Osteocyte (in vitro differentiated cells): Measurements from ENCODE around the gene PODNL1. TPM values are rescaled to one million over a fixed set of nuclear protein-coding genes. Genes with fewer than 3 reads are reported as not detected.

Experiments
- DNase-seq: peaks from one replicate; pipeline ENCODE4 v3.0.0; 2021; ENCODE audit warnings: mixed read lengths; ENCODE audit not compliant: unreplicated experiment; ENCODE audit errors: extremely low spot score
- H3K27ac Mint-ChIP-seq: one replicate; pipeline ENCODE4 v1.8.0; 2021; ENCODE audit warnings: mild to moderate bottlenecking, mixed read lengths; ENCODE audit not compliant: unreplicated experiment
- H3K27me3 Mint-ChIP-seq: one replicate; pipeline ENCODE4 v1.8.0; 2021; ENCODE audit warnings: mixed read lengths; ENCODE audit not compliant: unreplicated experiment
- H3K36me3 Mint-ChIP-seq: one replicate; pipeline ENCODE4 v1.8.0; 2021; ENCODE audit warnings: mixed read lengths; ENCODE audit not compliant: unreplicated experiment
- H3K4me1 Mint-ChIP-seq: one replicate; pipeline ENCODE4 v1.8.0; 2021; ENCODE audit warnings: mixed read lengths; ENCODE audit not compliant: unreplicated experiment
- H3K4me3 Mint-ChIP-seq: one replicate; pipeline ENCODE4 v1.8.0; 2021; ENCODE audit warnings: mild to moderate bottlenecking, moderate library complexity, mixed read lengths; ENCODE audit not compliant: unreplicated experiment
- H3K9me3 Mint-ChIP-seq: one replicate; pipeline ENCODE4 v1.8.0; 2021; ENCODE audit warnings: mixed read lengths; ENCODE audit not compliant: unreplicated experiment
- CTCF ChIP-seq: fragments of 200-600 bp; sonication (generic); IDR thresholded peaks from 2 replicates; pipeline ENCODE4 v1.5.0; 2021; ENCODE audit warnings: antibody characterized with exemption, mild to moderate bottlenecking, moderate library complexity
- total RNA-seq: library from RNA; stranded (reverse); gene quantifications from 2 replicates; pipeline ENCODE4 v1.2.1, GENCODE V29; 2021

The PODNL1 gene
- total RNA-seq, 1 donor from 2014 or later = 2.4 TPM

- no peaks in the 10 kb centered on the region for H3K36me3 Mint-ChIP-seq
- H3K4me1 Mint-ChIP-seq = peaks cover 3% of the 10 kb centered on the region
- TF ChIP-seq CTCF = no peak
- peaks cover 2% of the 10 kb centered on the region for H3K27me3 Mint-ChIP-seq
- no peak for DNase-seq
- no peaks in the 10 kb centered on the region for H3K9me3 Mint-ChIP-seq
- H3K27ac Mint-ChIP-seq = no peak overlapping the region
- H3K4me3 Mint-ChIP-seq = no peak overlapping the region
Measured at GRCh38 chr19:13937479-13938300, 527 bp downstream of the PODNL1 start.

GRCh38 chr19:13935765-13936510 lies 2.3 kb downstream of the PODNL1 start:
- H3K27ac Mint-ChIP-seq = no peak overlapping the region
- DNase-seq = no peak
- H3K4me1 Mint-ChIP-seq = peaks cover 3% of the 10 kb centered on the region
- no peaks in the 10 kb centered on the region for H3K36me3 Mint-ChIP-seq
- TF ChIP-seq CTCF = no peak
- H3K4me3 Mint-ChIP-seq = no peak overlapping the region
- no peaks in the 10 kb centered on the region for H3K9me3 Mint-ChIP-seq
- peaks cover 2% of the 10 kb centered on the region for H3K27me3 Mint-ChIP-seq

- Mint-ChIP-seq H3K27me3 (peaks cover 2% of the 10 kb centered on the region), H3K4me3 (no peak overlapping the region), H3K27ac (no peak overlapping the region), H3K9me3 (no peaks in the 10 kb centered on the region), H3K4me1 (peaks cover 3% of the 10 kb centered on the region), H3K36me3 (no peaks in the 10 kb centered on the region)
- no peak for DNase-seq
- no peak for TF ChIP-seq CTCF
Measured at GRCh38 chr19:13934785-13935109, 3.5 kb downstream of the PODNL1 start.

GRCh38 chr19:13932911-13933393 lies 5.3 kb downstream of the PODNL1 start:
- Mint-ChIP-seq H3K4me3 (no peak overlapping the region), H3K36me3 (peaks cover 4% of the 10 kb centered on the region), H3K4me1 (peaks cover 3% of the 10 kb centered on the region), H3K27me3 (peaks cover 2% of the 10 kb centered on the region), H3K27ac (no peak overlapping the region), H3K9me3 (no peaks in the 10 kb centered on the region)
- DNase-seq = no peak
- TF ChIP-seq CTCF = no peak

GRCh38 chr19:13932149-13932637 lies 6.0 kb downstream of the PODNL1 start:
- TF ChIP-seq CTCF = no peak
- Mint-ChIP-seq H3K4me3 (no peak overlapping the region), H3K27ac (no peak overlapping the region), H3K27me3 (no peaks in the 10 kb centered on the region), H3K4me1 (no peaks in the 10 kb centered on the region), H3K36me3 (peaks cover 4% of the 10 kb centered on the region), H3K9me3 (no peaks in the 10 kb centered on the region)
- no peak for DNase-seq
